ENCODE results near the gene NFKBIE.

The NFKBIE gene

DNA sequence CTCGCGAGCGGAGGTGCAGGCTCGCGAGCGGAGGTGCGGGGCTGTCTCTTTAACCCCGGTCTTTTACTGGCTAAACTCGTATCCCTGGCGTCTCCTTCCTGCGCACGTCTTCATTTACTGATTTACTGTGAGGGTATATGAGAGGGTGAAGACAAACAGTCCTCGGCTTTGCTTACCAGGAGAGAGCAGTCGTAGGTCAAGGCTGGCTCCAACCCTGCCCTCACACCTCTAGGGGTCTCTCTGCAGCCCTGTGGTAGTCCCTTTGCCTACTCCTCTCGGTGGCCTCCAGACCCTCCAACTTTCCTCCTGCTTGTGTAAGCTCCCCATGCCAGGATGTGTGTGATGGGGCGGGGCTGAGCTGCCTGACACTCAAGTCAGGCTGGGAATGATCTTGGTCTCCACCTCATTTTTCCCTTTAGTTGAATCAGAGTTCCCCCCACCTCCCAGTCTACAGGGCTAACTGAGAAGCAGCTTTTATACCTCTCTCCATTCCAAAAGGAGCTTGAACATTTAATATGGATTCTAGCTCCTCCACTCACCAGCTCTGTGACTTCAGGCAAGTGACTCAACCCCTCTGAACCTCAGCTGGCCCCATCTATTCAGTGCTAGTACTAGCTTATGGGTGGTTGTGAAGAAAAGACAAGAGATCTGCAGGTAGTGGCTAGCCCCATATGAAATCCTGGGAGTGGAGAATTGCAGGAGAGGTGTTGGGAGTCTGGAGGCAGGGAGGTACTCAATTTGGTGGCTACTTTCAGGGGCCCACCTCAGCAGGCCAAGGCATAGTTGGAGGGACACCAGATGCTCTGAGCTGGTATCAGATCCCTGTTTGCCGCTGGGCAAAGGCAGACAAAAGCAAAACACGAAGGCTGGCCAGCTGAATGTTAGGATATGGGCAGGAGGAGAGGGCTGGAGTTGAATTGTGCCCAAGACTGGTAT is 41.1 kb downstream of the NFKBIE start:
- no peak for DNase-seq

DNA sequence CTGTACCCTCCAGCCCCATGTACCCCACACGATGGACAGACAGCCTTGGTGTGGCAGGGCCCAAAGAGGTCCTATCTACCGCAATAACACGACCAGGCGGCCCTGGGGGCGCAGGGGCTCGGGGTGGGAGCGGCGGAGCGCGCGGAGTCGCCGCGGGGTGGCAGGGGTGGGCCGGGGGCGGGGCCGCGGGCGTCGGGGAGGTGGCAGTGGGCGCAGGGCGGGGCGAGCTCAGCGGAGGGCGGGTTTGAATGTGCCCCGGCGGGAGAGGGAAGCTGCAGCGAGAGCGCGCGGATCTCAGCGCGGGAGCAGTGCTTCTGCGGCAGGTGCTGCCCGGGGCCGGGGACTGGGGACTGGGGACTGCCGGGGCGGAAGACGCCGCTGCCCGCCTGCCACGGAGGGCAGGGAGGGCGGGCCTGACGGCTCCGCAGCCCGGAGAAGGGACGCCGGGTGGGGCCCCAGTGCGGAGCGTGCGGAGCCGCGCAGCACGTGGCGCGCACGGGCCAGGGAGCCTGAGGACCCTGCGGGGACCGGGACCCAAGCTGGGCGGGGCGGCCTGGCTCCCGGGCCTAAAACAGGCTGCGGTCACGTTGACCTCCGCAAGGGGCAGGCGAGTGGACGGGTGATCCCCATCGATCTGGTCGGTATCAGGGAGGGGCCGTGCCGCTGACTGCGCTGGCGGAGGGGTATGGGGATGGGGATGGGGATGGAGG is 41.9 kb downstream of the NFKBIE start, which contains the start of gene SLC29A1:
Gene SLC29A1, plus strand, starts transcription at position 277 of the 710 bp plus-strand sequence. CDS start 3,719 bp downstream, outside the sequence.
- DNase-seq, result peak; percentile 69

DNA sequence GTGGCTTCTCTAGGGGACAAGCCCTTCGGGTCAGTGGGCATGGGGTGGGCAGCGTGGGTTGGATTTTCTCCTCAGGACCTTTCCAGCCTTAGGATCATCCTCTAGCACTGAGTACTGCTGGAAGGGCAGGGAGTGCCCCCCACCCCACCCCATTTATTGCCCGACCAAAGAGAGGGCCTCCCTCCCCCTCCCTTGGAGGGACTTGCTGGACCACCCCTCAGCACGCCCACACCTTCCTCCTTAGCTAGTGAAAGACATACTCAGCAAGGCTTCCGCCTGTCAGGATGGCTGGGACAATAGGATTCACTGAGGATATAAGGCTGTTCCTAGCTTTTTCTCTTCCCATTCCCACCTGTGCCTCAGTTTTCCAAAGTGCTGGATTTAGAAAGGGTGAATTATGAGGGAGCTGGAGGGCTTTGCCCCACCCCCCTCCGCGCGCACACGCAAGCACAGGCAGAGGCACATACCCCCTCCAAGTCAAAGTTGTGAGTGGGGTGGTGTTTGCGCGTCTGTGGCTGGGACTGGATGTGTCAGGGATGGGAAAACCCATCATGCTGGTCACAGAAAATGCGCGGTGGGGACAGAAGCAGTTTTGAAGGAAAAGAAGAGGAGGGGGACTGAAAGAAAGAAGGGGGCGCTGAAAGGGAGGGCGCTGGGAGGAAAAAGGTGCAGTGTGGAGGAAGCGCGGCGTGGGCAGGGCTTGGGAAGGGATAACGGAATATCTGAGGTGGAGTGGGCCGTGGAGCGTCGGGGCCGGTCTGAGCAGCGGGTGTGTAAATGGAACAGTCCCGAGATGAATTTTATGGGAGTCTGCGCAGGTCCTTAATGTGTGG is 42.6 kb downstream of the NFKBIE start:
- no peak for DNase-seq

DNA sequence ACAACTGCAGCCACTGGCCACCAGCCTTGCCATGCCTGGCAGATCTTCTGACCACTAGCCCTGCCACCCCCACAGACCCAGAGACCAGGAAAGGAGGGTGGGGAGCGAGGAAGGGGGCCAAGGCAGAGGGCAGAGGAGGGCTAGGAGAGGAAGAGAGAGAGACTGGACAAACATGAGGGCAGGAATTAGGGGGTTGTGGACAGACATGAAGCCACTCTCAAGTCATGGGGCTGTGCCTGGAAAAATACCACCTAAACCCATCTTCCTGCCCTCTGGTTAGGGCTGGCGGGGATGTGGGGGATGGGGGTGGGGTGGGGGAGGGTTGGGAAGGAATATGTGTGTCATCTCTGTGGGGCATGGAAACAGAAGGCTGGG is 43.4 kb downstream of the NFKBIE start:
- no peak for DNase-seq

DNA sequence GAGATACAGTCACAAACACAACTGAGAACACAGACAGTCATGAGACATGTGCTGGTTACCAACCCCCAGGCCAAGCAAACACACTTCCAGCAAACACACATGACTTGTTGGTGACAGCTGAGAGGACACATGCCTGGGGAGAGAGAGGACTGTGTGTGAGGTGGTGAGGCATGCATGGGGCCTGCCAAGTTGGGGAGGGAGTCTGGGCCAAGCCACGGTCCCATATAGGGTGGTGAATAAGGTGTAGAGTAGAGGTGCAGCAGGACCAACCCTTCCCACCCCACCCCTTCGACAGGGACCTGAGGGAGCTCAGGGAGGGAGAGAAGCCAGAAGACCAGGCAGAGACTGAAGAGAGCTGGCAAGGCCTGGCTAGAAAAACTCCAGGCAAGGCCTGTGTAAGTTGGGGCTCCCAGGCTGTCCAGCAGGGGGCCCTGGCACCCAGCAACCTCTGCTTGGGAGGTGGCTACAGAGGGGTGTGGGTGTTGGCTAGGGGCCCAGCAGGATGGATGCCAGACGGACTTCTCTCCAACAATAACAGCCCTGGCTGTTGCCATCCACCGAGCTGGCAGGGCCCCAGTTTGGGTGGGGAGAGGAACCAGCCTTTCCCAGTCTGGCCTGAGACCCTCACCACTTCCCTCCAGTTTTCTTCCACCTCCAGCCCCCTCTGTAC is 43.9 kb downstream of the NFKBIE start:
- peak; percentile 73 for DNase-seq

DNA sequence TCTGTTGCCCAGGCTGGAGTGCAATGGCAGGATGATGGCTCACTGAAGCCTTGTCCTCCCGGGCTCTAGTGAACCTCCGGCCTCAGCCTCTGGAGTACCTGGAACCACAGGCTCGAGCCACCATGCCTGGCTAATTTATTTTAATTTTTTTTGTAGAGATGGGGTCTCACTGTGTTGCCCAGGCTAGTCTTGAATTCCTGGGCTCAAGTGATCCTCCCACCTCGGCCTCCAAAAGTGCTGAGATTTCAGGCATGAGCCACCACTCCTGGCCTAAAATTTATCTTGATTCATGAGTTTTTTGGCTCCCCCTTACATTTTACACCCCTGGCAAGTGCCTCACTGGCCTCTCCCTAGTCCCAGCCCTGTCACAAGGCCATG is 44.4 kb downstream of the NFKBIE start:
- DNase-seq, result no peak

DNA sequence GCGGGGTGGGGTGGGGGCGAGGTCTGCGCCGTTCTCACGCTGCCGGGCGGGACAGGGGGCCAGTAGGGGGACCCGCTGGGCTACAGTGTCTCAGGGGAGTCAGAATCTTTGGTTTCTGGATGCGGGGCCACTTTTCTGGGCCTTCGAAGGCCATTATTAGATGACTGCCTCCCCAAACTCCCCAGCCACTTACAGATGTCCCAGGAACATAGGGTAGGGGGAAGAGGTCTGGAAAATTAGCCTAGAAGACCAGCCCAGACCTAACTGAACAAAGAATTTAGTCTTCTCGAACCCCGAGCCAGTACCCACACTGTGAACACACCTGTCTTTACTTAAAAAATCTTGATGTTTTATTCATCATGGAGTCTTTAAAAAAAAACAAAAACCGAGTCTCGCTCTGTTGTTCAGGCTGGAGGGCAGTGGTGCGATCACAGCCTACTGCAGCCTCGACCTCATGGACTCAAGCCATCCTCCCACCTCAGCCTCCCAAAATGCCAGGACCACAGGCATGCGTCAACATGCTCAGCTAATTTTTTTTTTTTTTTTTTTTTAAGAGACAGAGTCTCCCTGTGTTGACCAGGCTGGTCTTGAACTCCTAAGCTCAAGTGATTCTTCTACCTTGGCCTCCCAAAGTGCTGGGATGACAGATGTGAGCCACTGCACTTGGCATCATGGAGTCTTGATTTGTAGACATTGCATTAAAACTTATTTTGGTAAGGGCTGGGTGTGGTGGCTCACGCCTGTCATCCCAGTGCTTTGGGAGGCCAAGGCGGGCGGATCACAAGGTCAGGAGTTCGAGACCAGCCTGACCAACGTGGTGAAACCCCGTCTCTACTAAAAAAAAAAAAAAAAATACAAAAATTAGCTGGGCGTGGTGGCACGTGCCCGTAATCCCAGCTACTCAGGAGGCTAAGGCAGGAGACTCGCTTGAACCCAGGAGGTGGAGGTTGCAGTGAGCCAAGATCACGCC is 45.3 kb downstream of the NFKBIE start:
- DNase-seq, result no peak

DNA sequence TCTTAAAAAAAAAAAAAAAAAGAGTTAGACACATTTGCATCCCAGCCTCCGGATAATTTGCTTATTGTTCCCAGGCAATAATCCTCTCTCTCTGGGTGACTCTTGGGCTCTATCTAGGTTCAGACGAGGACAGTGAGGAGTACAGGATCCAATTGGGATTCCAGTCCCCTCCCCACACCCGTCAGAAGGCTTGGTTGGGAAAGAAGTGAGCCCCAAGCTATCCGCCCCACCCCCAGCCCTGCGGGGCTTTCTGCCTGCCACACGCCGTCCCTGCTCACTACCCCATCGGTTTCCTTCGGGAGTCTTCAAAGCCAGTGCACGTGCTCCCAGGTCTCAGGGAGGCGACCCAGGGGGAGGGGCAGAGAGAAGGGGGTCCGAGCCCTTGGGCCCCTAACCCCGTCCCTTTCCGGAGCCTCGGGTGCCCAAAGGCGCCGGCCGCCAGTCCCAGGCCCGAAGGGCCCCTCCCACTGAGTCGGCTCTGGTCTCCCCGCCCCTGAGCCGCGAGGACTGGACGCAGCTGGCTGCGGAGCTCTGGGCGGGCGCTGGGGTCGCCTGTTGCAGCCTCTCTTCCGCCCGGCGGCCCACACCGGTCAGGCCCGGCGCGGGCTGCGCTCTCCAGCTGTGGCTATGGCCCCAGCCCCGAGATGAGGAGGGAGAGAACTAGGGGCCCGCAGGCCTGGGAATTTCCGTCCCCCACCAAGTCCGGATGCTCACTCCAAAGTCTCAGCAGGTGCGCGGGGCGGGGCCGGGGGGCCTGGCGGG is 46.1 kb downstream of the NFKBIE start:
- DNase-seq, result peak; percentile 43

DNA sequence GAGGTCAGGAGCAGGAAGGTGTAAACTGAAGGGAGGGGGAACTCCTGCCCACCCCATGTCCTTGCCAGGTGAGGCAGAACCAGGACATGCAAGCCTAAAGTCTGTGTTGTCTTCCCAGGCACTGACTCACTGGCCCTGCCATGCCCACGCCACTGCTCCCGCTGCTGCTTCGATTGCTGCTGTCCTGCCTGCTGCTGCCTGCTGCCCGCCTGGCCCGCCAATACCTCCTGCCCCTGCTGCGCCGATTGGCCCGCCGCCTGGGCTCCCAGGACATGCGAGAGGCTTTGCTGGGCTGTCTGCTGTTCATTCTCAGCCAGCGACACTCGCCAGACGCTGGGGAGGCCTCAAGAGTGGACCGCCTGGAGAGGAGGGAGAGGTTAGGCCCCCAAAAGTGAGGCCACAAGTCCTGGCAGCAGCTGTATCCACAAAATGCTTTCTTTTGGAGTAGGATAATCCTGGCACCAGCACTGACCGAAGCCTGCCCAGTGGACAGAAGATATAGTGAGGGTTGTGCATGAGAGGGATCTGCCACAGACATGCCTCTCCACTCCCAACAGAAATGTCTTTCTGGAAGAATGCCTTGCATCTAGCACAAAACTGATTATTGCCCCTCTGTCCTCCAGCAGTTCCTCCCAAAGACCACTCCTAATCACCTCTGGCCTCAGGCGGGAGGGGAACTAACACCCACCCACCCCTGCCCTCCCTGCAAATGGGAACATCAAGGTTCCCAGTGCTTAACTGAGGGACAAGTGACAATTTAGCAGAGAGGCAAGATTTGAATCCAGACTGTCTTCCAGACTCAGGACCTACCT is 47.8 kb downstream of the NFKBIE start:
- DNase-seq, result no peak

DNA sequence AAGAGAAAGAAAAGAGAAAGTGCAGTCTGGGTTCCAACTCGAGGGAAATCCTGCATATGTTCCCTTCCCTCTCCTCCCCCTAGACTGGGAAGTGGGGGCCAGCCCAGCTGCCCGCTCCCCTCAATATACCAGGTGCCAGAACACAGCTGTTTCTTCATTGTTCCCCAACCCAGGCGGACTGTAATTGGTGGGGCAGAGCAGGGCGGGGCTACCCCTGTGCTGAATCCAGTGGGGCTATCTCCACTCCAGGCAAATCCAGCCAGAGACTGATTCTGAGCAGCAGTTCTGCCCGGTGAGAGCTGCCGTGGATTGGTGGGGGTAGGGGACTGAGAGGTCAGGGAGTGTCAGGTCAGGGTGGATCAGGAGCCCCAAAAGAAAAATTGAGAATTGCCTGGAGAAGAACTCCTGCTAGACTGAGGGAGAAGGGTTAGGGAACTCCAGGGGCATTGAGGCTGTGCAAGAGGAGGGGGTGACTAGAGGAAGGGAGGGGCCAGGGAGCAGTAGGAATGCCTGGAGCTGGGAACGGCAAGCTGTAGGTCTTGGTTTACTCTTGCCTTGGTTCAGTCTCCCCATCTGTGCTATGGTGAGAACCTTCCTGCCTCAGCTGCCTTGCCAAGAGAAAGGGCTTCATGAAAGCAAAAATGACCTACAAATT is 48.5 kb downstream of the NFKBIE start, which contains the start of gene MYMX:
Gene MYMX, plus strand, starts transcription at position 250 of the 655 bp plus-strand sequence. CDS start 546 bp downstream, outside the sequence.
- no peak for DNase-seq

DNA sequence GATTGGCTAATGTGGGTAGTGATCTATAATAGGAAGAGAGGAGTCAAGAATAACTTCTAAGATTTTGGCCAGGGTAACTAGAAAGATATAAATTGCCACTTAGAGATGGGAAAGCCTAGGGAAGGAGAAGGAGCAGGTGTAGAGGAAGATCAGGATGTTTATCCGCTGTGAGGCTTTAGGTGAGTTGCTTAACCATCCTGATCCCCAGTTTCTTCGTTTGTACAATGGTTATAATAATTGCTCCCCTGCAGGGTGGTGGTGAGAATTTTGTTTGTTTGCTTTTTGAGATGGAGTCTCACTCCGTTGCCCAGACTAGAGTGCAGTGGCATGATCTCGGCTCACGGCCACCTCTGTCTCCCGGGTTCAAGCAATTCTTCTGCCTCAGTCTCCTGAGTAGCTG is 51.0 kb downstream of the NFKBIE start:
- DNase-seq, result no peak

DNA sequence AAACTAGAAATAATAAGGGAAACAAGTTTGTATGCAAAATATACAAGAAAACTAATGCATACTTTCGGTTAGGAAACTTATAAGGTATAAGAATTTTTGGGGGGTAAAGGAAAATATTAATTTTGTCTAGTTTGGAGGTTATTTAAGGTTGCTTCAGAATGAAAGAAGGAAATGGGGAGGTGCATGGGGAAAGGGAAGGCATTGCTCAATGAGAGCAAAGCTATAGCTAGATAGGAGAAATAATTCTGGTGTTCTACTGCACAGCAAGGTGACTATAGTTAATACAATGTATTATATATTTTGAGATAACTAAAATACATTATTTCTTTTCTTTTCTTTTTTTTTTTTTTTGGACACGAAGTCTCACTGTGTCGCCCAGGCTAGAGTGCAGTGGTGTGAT is 54.1 kb downstream of the NFKBIE start:
- DNase-seq, result no peak

All from activated CD4-positive, CD25-positive, alpha-beta regulatory T cell treated with anti-CD3 and anti-CD28 coated beads, Interleukin-2, amount 50 U/mL, for 72 hours (primary cell).